GM21515 (cell line): ENCODE measurements around the gene MYG1.

Experiments used
- ATAC-seq: cut with Tn5 transposase; IDR thresholded peaks from one replicate; pipeline ENCODE4 v1.9.1; 2021; ENCODE audit not compliant: unreplicated experiment

MYG1 gene

DNA sequence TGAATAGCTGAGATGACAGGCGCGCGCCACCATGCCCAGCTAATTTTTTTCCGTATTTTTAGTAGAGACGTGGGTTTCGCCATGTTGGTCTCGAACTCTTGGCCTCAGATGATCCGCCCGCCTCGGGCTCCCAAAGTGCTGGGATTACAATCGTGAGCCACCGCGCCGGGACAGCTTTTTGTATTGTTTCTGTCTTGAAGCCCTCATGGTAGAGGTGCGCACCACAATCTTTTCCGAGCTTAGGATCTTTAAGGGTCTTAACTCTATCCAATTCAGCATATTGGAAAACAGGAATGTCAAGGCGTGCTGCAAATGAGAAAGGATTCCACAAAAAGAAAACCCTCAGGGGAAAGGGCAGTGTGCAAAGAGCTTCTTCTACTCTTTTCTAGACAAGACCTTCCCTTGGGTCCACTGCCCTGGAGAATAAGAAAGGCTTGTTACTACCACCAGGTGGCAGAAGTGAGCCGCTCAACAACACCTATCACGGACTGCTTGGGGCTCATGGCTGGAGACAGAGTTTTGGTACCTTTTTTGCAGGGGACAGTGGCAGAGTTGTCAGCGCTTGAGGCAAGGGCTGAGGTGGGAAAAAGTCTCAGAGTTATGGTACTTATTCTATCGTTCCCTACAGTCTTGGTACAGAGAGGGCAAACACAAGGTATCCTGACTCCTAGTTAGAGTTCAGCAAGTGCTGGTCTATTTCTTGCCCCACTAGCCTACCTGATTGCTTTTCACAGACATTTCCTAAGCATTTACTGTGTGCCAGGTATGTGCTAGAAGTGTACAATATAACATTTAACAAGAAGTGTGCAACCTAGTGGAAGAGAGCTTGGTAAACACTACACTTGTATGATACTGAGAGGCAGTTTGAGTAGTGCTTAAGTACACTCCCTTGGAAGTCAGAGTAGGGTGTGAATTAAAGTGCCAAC, 53.1 kb downstream of the MYG1 start:
- peak; percentile 85 for ATAC-seq

GRCh38 chr12:53353257-53353655, 53.8 kb downstream of the MYG1 start:
- ATAC-seq, result no peak

DNA sequence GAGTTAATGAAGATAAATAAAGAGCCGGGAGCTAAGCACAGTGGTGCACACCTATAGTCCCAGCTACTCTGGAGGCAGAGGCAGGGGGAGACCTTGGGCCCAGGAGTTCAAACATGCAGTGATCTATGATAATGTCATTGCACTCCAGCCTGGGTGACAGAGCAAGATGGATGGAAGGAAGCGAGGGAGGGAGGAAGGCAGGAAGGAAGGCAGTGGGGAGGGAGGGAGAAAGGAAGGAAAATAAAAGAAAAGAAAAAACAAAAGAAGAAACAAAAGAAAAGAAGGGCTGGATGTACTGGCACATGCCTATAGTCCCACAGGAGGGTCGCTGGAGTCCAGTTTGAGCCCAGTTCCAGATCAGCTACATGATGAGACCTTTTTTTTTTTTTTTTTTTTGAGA, 55.6 kb downstream of the MYG1 start:
- ATAC-seq, result no peak
